A549 (cell line): ENCODE results near the gene TRIM7. TPM values are rescaled to one million over a fixed set of nuclear protein-coding genes. Genes with fewer than 3 reads are reported as not detected.
"Not testable (repeated sequence)": the region's sequence is repeated elsewhere in the genome, so short reads cannot be mapped to it uniquely, and the experiment has no call there.

Source experiments
- ATAC-seq, 2 experiments: fragments of 200-7000 bp in 1 of 2; fragments of >200 bp in 1 of 2; cut with Nextera tagmentation in 1 of 2; cut with Tn5 transposase in 1 of 2; 3 replicates each; pipeline versions ENCODE4 v1.8.0 to v1.9.1; 2018 to 2020; ENCODE audit warnings: mild to moderate bottlenecking in 1 of 2, moderate library complexity in 1 of 2
- CTCF ChIA-PET: fragments of 300-600 bp; sonication (Branson Sonifier 250); formaldehyde crosslinking; extraction: SDS; loops from one replicate; lab custom pipeline; 2021; ENCODE audit warnings: antibody characterized with exemption, inconsistent platforms; lab: Yijun Ruan, JAX
- POLR2A ChIA-PET: fragments of 350-600 bp; formaldehyde crosslinking; extraction: SDS; loops from one replicate; lab custom pipeline; 2021; ENCODE audit warnings: antibody characterized with exemption, inconsistent platforms; lab: Yijun Ruan, JAX
- DNase-seq, 2 experiments: peaks; one replicate each; pipeline versions ENCODE4 v3.0.0 to v3.0.0-alpha.2; 2011 to 2016; ENCODE audit warnings: low read depth in 1 of 2, low spot score in 1 of 2
- FAIRE-seq: peaks from 2 replicates; lab custom pipeline; 2011; peaks lifted over from hg19 to GRCh38; lab: Jason Lieb, UNC
- H3K27ac ChIP-seq, 2 experiments: fragments of >200 bp; sonication (Bioruptor Twin); formaldehyde crosslinking; 3 replicates each; pipeline ENCODE4 v1.5.1; 2016 to 2017
- H3K4me1 ChIP-seq: fragments of >200 bp; sonication (Bioruptor Twin); formaldehyde crosslinking; 3 replicates; pipeline ENCODE4 v1.6.1; 2016
- H3K4me2 ChIP-seq: fragments of >200 bp; sonication (Bioruptor Twin); formaldehyde crosslinking; 3 replicates; pipeline ENCODE4 v1.6.1; 2016
- H3K4me3 ChIP-seq: fragments of >200 bp; sonication (Bioruptor Twin); formaldehyde crosslinking; 3 replicates; pipeline ENCODE4 v1.5.1; 2016
- H3K9me3 ChIP-seq: fragments of >200 bp; sonication (Bioruptor Twin); formaldehyde crosslinking; 3 replicates; pipeline ENCODE4 v1.6.1; 2016
- EP300 ChIP-seq, 2 experiments: fragments of >200 bp; sonication (Bioruptor Twin); formaldehyde crosslinking; IDR thresholded peaks; 2 replicates in 1 of 2; 3 replicates in 1 of 2; pipeline ENCODE4 v1.6.1; 2016 to 2017
- FOSB ChIP-seq: fragments of 250-450 bp; sonication (Bioruptor Pico); IDR thresholded peaks from 2 replicates; pipeline ENCODE4 v1.5.0; 2020; ENCODE audit warnings: mild to moderate bottlenecking, moderate library complexity
- NPAS2 ChIP-seq: fragments of 250-450 bp; sonication (Bioruptor Pico); IDR thresholded peaks from 2 replicates; pipeline ENCODE4 v1.8.0; 2022; ENCODE audit warnings: mild to moderate bottlenecking, moderate library complexity, borderline replicate concordance
- RAD21 ChIP-seq, 2 experiments: fragments of >200 bp in 1 of 2; sonication (Bioruptor Twin) in 1 of 2; formaldehyde crosslinking in 1 of 2; IDR thresholded peaks in 1 of 2; conservative IDR thresholded peaks in 1 of 2; 2 replicates in 1 of 2; 3 replicates in 1 of 2; pipeline ENCODE4 v1.6.1; 2012 to 2018; ENCODE audit warnings: inconsistent platforms in 1 of 2
- RFX5 ChIP-seq: fragments of 450-650 bp; IDR thresholded peaks from 2 replicates; pipeline ENCODE4 v1.7.1; 2014; ENCODE audit warnings: antibody characterized with exemption, mild to moderate bottlenecking, moderate library complexity
- SMC3 ChIP-seq: fragments of >200 bp; sonication (Bioruptor Twin); formaldehyde crosslinking; IDR thresholded peaks from 3 replicates; pipeline ENCODE4 v1.6.1; 2018; ENCODE audit warnings: inconsistent platforms
- SREBF2 ChIP-seq: fragments of 450-650 bp; IDR thresholded peaks from 2 replicates; pipeline ENCODE4 v1.6.1; 2014; ENCODE audit warnings: mild to moderate bottlenecking, moderate library complexity
- ZFP36 ChIP-seq: fragments of 450-650 bp; IDR thresholded peaks from 2 replicates; pipeline ENCODE4 v1.6.1; 2014; ENCODE audit warnings: borderline replicate concordance; ENCODE audit not compliant: partially characterized antibody
- WGBS: methylation state at CpG from one replicate; pipeline ENCODE4 v1.1.6; 2017; ENCODE audit errors: missing lambda C conversion rate; 5-methylcytosine and 5-hydroxymethylcytosine counted together
- polyA plus RNA-seq, 4 experiments: library from polyadenylated mRNA; depleted of rRNA in 3 of 4; stranded (reverse); fragments of >200 nt; fragmentation: RNase III in 1 of 4; extraction: RNeasy Plus Mini Kit Qiagen cat#74134 plus additional on column Dnase treatment in 1 of 4; gene quantifications; 2 replicates in 3 of 4; 3 replicates in 1 of 4; pipeline ENCODE4 v1.2.3, GENCODE V29; 2011 to 2017
- TF ChIP-seq, protein P1 (sequence below): fragments of >200 bp; sonication (Bioruptor Twin); formaldehyde crosslinking; IDR thresholded peaks from 3 replicates; pipeline ENCODE4 v1.5.1; 2016
- TF ChIP-seq, protein P2 (sequence below): fragments of 250-450 bp; sonication (Bioruptor Pico); IDR thresholded peaks from 2 replicates; pipeline ENCODE4 v1.5.0; 2020; ENCODE audit warnings: low read depth, mild to moderate bottlenecking, moderate library complexity

TRIM7 gene
- polyA plus RNA-seq, 2 of the 4 experiments (the other 2 are of a cell fraction) = 21.8 to 30.7 TPM

DNA sequence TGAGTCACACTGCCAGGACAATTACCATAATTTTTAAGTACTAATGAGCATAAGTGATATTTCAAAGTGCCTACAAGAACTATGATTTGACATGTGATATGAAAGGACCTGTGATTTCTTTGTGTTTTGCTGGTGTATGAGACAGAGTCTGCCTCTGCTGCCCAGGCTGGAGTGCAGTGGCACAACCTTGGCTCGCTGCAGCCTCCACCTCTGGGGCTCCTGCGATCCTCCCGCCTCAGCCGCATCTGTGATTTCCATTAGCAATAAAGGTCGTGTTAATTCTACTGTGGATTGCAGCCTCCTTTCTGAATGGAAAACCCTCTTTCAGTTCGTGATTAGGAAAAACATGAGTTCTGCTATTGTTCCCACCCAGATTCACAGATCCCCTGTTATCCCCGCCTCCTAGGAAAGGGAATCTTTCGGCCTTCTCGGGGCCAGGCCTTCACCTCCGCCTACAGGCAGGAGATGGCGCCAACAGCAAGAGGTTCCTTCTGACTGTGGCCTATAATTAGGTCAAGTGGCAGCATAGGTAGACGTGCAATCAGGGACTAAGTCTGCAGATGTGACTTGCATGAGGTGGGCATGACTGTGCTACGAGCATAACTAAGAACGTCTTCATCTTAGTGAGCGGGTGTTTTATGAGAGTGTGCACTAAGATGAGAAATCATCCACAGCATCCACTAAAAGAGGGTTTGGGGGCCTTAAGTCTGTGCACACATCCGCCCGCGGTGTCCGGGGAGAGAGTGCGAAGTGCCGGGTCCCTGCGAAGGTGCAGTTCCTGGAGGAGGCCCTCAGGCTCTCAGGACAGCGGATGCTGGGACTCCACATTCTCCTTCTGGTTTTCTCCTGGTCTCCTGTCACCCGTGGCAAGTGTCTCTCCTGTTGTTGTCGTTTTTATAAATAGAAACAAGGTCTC lies 23.1 kb downstream of the TRIM7 start:
- TF ChIP-seq, protein P1, sequence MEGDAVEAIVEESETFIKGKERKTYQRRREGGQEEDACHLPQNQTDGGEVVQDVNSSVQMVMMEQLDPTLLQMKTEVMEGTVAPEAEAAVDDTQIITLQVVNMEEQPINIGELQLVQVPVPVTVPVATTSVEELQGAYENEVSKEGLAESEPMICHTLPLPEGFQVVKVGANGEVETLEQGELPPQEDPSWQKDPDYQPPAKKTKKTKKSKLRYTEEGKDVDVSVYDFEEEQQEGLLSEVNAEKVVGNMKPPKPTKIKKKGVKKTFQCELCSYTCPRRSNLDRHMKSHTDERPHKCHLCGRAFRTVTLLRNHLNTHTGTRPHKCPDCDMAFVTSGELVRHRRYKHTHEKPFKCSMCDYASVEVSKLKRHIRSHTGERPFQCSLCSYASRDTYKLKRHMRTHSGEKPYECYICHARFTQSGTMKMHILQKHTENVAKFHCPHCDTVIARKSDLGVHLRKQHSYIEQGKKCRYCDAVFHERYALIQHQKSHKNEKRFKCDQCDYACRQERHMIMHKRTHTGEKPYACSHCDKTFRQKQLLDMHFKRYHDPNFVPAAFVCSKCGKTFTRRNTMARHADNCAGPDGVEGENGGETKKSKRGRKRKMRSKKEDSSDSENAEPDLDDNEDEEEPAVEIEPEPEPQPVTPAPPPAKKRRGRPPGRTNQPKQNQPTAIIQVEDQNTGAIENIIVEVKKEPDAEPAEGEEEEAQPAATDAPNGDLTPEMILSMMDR = peak; percentile 54
- TF ChIP-seq RAD21 (conservative IDR thresholded peaks at IDR 0.05 in 1 of 2, IDR thresholded peaks at IDR 0.05 in 1 of 2) (peak; percentile 63 to 79), SMC3 (peak; percentile 51; the same call in 2 of the 3 replicates), FOSB (CRISPR knock-in tag) (no peak), SREBF2 (no peak), ZFP36 (no peak)
- Histone ChIP-seq H3K4me2 (no peak overlapping the region), H3K27ac (no peak overlapping the region), H3K9me3 (no peaks in the 10 kb centered on the region), H3K4me1 (peaks cover 12% of the 10 kb centered on the region), H3K4me3 (no peak overlapping the region)
- POLR2A ChIA-PET = no interaction called here
- WGBS = 58% methylated on average over 25 of the region's 25 CpGs
- no peak for FAIRE-seq
- CTCF ChIA-PET = interaction anchor here (0.9 to 1.6 kb wide), 4 partner anchors 9 to 321 kb away, joined by 3 to 5 read pairs (median 3); no protein-coding TSS in a partner anchor
- ATAC-seq = peak; percentile 68 to 80
- DNase-seq = peak in 1 of 2 experiments; percentile 89

DNA sequence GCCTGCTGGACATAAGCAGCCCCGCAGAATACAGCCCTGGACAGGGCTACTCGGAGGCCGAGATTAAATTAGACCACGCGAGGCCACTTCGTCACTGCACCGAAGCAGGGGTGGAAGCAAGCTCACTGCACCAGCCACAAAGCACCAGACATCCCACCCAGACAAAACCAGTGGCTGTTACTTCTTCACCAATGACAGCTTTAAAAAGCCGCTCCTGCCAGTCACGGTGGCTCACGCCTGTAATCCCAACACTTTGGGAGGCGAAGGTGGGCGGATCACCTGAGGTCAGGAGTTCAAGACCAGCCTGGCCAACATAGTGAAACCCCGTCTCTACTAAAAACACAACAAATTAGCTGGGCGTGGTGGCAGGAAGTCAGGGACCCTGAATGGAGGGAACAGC lies 27.4 kb downstream of the TRIM7 start:
- H3K27ac ChIP-seq, DNase-seq, FAIRE-seq, H3K9me3 ChIP-seq, ATAC-seq, H3K4me3 ChIP-seq, POLR2A ChIA-PET, H3K4me2 ChIP-seq, H3K4me1 ChIP-seq, CTCF ChIA-PET: not testable (repeated sequence)
- 73% methylated on average over 14 of the region's 14 CpGs for WGBS

DNA sequence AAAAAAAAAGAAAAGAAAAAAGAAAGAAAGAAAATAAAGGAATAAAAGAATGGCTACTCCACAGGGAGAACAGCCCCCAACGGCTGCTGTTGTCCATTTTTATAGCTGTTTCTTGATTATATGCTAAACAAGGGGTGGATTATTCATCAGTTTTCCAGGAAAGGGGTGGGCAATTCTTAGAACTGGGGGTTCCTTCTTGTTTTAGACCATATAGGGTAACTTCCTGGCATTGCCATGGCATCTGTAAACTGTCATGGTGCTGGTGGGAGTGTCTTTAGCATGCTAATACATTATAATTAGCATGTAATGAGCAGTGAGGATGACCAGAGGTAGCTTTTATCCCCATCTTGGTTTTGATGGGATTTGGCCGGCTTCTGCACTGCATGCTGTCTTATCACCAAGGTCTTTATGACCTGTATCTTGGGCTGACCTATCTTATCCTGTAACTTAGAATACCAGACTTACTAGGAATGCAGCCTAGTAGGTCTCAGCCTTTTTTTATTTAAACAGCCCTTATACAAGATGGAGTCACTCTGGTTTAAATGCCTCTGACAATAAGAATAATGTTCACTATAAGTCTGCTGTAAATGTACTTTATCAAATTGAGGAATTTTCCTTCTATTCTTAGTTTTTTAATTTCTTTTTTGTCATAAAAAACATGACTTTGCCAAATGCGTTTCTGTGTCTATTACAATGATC lies 28.6 kb downstream of the TRIM7 start:
- ChIA-PET POLR2A (no interaction called here), CTCF (interaction anchor here (1.0 to 1.1 kb wide), 2 partner anchors 8 to 17 kb away, joined by 3 to 4 read pairs; no protein-coding TSS in a partner anchor)
- FAIRE-seq = no peak
- TF ChIP-seq ZFP36 (no peak), NPAS2 (CRISPR knock-in tag) (no peak), RFX5 (no peak), EP300 (IDR thresholded peaks at IDR 0.05) (no peak)
- TF ChIP-seq, protein P2, sequence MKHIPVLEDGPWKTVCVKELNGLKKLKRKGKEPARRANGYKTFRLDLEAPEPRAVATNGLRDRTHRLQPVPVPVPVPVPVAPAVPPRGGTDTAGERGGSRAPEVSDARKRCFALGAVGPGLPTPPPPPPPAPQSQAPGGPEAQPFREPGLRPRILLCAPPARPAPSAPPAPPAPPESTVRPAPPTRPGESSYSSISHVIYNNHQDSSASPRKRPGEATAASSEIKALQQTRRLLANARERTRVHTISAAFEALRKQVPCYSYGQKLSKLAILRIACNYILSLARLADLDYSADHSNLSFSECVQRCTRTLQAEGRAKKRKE = no peak
- Histone ChIP-seq H3K9me3 (no peaks in the 10 kb centered on the region), H3K4me3 (no peak overlapping the region), H3K27ac (no peak overlapping the region), H3K4me2 (no peak overlapping the region), H3K4me1 (peaks cover 8% of the 10 kb centered on the region; the same call in 2 of the 3 replicates)
- 61% methylated on average over 3 of the region's 3 CpGs for WGBS
- no peak for ATAC-seq
- DNase-seq = no peak
